GM19324 (cell line): ENCODE measurements around the gene S1PR3.

Experiments used
- ATAC-seq: cut with Tn5 transposase; IDR thresholded peaks from one replicate; pipeline ENCODE4 v1.9.1; 2021; ENCODE audit warnings: mild to moderate bottlenecking, moderate library complexity; ENCODE audit not compliant: unreplicated experiment, low FRiP score

S1PR3 gene

GRCh38 chr9:88990041-88990728, 1.1 kb upstream of the S1PR3 start:
- ATAC-seq: no peak

DNA sequence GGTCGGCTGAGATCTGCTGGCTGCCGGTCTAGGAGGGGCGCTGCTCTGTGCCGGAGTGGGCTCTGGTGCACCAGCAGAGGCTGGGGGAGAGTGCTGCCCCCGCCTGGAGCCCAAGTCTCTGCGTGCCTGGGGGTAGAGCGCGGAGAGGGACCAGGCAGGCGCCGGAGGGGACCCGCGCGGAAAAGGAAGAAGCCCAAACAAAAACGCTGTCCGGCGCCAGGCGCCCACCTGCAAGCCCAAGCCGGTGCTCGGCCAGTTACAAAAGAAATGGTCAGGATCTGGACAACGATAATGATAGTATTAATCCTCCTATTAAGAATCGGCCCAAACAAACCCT, 571 bp upstream of the S1PR3 start:
- ATAC-seq: no peak

GRCh38 chr9:88992556-88992955, 1.3 kb downstream of the S1PR3 start:
- ATAC-seq: no peak

DNA sequence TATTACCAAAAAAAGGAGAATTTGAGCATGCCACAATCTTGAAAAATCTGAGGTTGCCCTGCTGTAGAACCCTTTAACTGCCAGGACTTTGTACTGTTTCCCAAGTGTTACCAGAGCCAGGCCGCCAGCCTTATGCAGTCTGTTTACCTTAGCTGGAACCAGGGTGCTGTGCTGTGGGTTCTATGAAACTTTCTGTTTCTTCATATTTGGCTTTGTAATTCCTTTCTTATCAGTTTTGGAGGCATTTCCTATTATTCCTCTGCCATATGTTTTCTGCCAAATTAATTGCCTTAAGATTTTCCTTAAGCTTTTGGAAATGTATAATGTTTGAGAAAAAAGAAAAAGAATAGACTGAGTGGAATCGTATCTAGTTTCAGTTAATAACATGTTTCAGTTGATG, 2.1 kb downstream of the S1PR3 start:
- no peak for ATAC-seq

DNA sequence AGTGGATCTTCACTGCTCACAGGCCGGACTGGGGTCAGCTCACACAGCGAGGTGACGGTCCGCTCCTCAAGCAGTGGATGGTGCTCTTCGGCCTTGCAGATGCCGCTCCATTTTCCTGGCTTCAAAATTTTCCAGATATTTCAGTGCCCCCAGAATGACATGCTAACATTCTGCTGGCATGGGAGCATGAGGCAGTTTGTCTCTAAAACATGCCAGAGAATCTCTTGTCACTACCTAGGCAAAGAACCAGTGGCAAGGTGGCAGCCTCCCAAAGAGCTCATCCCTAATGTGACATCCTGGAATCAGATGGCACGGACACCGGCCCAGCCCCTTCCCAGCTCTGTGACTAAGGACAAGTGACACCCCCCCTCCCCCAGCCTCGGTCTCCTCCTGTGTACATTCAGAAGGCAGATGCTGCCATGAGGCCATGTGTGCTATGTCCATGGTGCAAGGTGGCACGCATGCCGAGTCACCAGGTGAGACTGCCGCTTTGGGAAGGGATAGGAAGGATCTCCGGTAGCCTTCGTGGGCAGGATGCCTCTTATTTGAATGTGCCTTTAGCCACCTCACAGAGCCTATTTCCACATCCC, 2.7 kb downstream of the S1PR3 start:
- no peak for ATAC-seq

DNA sequence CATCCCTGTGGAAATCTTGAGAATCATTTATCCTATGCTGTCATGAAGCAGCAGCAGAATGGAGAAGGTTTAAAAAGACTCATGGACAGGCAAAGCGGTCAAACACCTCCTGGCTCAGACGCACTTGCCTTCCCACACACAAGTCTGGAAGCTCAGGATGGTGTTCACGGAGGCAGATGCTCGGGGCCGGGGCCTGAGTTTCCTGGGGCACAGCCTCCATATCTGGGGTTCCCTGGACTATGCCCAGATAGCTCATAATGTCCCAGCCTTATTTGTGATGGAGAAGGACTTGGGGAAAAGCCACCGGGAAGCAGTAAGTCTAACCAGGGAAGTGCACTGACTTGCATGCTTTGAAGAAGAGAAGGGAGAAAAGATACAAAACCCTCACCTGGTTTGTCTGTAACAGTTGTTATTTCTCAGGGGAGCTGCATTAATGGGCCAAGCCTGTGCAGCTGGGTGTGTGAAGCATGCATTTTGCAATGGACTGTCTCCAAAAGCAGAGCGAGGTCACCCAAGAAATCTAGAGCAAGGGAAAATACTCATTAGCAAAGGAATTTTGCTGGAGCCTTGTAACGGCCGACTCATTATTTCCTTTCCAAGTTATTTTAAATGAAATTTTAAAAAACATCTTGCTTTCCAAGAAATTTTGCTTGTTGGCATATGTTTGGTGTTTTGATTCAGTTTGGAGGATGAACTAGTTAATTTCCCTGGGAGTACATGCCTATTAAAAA, 3.4 kb downstream of the S1PR3 start:
- no peak for ATAC-seq

DNA sequence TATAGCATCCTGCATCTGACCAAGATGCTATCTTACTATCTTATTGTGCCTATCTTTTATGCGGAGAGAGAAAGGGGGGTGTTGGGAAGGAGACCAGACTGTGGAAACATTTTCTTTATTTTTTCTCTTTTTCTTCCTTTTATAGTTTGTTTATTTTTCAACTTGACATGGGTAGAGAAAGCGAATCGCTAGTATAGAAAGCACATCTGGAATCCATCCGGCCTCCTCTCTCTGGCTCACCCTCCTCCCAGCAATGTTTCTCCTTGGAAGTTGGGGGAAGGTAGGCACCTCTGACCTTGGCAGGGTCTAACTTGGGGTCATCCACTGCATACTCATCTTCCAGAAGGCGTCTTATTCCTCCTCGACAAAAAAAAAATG, 3.9 kb downstream of the S1PR3 start:
- no peak for ATAC-seq

GRCh38 chr9:88995627-88996026, 4.4 kb downstream of the S1PR3 start:
- no peak for ATAC-seq

DNA sequence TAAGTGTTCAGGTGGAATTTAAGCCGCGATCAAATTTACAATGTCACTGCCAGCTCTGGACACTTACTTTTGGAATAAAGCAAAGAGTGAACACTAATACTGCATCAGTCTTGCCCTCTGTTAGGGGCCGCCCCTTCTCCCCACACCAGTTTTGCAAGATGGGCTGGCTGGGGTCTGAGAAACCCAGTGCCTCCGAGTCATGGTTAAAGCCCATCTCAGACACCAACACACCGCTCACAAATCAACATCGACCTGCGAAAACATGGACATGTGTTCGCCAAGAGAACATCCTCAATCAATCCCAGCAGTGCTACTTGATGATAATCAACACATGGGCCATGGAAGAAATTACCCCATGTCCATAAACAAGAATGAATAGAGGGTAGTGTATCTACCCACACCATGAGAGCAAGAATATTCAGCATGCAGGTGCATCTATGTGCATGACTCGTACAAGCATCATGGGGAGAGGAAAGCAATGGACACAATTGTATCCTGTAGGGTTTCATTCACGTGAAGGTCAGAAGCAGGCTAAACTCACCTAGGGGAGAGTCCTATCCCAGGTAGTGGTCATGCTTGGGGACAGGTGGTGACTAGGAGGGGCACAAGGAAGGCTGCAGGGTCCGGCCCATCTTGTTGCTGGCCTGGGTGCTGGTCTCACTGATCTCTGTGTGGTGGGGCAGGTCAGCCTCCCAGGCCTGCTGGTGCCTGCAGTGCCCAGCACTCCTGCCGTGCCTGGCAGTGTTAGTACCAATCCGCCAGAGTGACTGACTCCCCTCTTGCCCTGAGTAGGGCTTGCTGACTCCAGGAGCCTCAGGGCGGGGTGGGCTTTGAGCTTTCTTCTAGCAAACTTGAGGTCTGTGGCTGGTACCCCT, 5.0 kb downstream of the S1PR3 start:
- ATAC-seq: no peak

GRCh38 chr9:88996921-88997235, 5.6 kb downstream of the S1PR3 start:
- ATAC-seq: no peak

DNA sequence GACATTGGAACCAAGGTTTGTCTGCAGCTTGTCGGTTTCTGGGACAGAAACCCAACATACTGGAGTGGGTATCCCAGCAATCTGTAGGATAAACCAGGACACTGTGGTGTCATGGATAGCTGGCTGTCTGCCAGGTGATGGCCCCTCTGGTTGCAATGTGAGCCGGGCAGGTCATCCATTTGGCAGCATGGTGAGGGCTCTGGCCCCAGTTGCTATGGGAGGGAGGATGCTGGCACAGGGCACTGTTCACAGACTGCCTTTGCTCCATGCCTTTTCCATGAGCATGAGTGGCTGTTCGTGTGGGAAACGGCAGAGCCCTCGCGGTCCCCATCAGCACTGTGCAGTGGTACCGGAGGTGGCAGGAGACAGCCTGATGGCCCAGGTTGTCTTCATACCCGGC, 6.4 kb downstream of the S1PR3 start:
- ATAC-seq: no peak

DNA sequence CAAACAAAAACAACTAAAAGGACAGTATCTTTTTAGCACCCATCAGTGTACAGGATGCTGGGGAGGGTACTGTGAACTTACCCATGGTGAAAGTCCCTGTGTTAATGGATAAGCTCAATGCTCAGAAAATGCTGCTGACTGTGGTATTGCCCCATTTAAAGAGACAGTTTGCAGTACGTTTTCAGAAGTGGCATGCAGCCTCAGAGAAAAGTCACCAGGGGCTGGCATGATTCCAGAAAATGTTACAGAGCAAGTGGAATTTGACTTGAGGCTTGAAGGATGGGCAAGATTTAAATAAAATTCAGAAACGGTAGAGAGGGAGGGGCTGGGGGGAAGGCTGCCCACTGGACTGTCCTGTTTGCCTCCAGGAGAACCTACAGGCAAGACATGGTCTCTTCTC, 7.2 kb downstream of the S1PR3 start:
- no peak for ATAC-seq

GRCh38 chr9:88998911-88999310, 7.6 kb downstream of the S1PR3 start:
- ATAC-seq: no peak

DNA sequence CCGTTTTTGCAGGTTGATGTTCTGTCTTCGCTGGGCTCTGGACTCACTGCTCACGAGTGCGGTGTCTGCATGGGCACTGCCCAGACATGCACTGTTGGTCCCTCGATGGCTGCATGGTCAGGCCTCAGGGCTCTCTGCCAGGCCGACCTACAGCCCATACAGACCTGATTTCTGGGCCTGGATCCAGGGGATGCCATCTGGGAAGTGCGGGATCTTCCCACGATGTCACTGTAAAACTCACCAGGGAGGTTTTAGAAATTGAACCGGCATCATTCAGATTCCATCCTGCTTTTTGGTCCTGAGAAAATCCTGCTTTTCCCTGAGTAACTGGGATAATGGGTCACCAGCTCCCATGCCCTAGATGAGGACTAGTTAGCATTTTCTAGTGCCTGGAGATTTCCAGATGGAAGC, 9.1 kb downstream of the S1PR3 start:
- ATAC-seq: no peak

DNA sequence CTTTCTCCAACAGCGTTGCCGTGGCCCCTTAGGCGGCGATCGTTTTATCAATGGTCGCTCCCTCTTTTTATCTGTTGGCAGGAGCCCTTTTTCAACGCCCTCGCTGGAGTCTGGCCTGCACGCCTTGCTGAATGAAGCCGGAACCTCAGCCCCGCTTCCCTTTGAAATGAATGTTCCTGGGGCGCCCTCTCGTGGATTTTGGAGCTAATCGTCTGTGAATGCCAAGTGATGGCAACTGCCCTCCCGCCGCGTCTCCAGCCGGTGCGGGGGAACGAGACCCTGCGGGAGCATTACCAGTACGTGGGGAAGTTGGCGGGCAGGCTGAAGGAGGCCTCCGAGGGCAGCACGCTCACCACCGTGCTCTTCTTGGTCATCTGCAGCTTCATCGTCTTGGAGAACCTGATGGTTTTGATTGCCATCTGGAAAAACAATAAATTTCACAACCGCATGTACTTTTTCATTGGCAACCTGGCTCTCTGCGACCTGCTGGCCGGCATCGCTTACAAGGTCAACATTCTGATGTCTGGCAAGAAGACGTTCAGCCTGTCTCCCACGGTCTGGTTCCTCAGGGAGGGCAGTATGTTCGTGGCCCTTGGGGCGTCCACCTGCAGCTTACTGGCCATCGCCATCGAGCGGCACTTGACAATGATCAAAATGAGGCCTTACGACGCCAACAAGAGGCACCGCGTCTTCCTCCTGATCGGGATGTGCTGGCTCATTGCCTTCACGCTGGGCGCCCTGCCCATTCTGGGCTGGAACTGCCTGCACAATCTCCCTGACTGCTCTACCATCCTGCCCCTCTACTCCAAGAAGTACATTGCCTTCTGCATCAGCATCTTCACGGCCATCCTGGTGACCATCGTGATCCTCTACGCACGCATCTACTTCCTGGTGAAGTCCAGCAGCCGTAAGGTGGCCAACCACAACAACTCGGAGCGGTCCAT, 10.0 kb downstream of the S1PR3 start:
- ATAC-seq: no peak

GRCh38 chr9:89001917-89002540, 10.8 kb downstream of the S1PR3 start:
- ATAC-seq: no peak

GRCh38 chr9:89002987-89003386, 11.7 kb downstream of the S1PR3 start:
- ATAC-seq: no peak

DNA sequence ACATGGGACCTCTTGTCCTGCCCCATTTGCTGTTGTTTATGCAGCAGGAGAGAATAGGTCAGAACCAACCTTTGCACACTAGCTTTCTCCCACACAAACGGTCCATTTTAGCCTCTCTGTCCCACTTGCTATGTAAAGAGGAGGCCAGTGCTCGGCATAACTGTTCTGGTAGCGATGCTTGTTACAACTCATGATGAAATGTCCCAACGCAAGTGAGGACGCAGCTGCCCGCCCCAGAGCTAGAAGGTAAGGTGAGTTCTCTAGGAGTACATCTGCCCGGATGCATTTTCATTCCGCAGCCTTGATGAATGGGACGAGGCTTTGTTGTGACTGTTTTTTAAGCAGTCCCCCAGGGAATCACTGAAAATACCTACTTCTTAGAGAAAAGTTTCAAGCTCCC, 14.1 kb downstream of the S1PR3 start:
- no peak for ATAC-seq

DNA sequence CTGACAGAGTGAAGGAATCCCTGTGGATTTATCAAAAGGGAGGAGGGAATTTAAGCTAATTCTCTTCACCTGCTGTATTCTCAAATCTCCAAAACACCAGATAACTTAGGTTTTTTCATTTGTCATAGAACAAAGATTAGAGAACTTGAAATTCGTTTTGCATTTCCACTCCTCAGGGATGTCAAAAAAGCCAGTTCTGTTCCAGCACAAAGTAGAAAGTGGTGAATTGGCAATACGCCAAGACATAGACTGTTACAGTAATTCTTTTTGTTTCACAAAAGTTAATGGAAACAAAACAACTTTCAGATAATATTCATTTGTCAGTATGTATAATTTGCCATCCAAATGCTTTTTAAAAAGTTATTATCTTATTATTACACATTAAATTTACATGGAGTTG, 15.0 kb downstream of the S1PR3 start:
- ATAC-seq: no peak
